Stimulated activated CD4-positive, alpha-beta T cell treated with anti-CD3 and anti-CD28 coated beads, Interleukin-1b, Interleukin-23, amount 100 ng/mL, for 48 hours (primary cell): ENCODE data around the gene CEP350.

Experiments
- DNase-seq: peaks from one replicate; pipeline ENCODE4 v3.0.0-alpha.2; 2020

Gene CEP350

DNA sequence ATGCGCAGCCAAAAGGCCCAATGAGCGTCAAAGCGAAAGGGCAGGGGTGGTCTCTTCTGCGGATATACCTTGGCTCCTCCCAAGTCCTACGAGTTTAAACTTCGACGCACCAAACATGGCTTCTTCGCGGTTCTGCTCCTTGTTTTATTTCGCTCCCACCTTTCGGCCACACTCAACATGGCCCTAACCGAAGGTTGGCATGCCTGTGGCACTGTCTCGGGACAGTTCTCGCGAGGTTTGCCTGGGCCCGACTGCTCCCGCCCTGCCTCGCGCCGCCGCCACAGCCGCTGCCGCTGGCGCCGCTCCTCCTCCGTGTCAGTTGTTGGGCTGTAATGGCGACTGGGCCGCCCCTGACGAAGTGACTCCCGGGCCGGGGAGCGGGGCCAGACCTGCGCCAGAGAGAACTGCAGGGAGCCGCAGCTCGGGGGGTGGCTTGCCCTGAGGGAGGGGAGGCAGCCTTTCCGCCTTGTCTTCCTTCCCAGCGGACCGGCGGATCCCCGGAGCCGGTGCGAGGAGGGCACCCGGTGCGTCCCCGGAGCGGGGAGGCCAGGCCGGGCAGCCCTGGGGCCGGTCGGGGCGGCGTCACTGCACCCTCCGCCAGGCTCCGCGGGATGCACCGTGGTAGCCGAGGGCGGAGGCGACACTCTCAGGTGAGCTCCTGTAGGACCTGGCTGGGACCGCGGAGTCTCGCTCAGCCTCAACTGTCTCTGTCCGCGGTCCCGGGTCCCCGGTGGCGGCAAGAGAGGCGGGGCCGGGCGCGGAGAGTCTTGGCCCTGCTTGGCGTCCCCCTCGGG, at the start of gene CEP350:
Gene CEP350, plus strand, starts transcription at position 318 of the 794 bp plus-strand sequence. CDS start 31,372 bp downstream, outside the sequence.
- peak; percentile 98 for DNase-seq

- no peak for DNase-seq
Measured at GRCh38 chr1:179910934-179911333, 43.7 kb upstream of the CEP350 start.

- no peak for DNase-seq
Measured at GRCh38 chr1:179911812-179912211, 42.8 kb upstream of the CEP350 start.

DNA sequence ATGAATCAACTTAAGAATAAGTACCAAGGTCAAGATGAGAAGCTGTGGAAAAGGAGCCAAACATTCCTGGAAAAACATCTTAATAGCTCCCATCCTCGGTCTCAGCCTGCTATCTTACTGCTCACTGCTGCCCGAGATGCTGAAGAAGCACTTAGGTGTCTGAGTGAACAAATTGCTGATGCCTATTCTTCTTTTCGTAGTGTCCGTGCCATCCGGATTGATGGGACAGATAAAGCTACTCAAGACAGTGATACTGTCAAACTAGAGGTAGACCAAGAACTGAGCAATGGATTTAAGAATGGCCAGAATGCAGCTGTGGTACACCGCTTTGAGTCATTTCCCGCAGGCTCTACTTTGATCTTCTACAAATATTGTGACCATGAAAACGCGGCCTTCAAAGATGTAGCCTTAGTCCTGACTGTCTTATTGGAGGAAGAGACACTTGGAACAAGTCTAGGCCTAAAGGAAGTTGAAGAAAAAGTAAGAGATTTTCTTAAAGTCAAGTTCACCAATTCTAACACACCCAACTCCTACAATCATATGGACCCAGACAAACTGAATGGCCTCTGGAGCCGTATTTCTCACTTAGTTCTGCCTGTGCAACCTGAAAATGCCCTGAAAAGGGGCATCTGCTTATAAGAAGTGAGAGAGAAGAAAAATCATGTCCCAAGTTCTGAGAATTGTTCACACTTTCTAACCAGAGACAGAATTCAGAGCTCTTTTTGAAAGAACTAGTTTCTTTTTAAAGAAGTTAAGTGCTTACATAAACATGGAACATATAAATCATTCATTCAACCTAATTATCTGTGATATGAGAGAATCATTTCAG, 36.8 kb upstream of the CEP350 start:
- DNase-seq, result no peak

GRCh38 chr1:179921472-179921871, 33.1 kb upstream of the CEP350 start:
- no peak for DNase-seq

DNA sequence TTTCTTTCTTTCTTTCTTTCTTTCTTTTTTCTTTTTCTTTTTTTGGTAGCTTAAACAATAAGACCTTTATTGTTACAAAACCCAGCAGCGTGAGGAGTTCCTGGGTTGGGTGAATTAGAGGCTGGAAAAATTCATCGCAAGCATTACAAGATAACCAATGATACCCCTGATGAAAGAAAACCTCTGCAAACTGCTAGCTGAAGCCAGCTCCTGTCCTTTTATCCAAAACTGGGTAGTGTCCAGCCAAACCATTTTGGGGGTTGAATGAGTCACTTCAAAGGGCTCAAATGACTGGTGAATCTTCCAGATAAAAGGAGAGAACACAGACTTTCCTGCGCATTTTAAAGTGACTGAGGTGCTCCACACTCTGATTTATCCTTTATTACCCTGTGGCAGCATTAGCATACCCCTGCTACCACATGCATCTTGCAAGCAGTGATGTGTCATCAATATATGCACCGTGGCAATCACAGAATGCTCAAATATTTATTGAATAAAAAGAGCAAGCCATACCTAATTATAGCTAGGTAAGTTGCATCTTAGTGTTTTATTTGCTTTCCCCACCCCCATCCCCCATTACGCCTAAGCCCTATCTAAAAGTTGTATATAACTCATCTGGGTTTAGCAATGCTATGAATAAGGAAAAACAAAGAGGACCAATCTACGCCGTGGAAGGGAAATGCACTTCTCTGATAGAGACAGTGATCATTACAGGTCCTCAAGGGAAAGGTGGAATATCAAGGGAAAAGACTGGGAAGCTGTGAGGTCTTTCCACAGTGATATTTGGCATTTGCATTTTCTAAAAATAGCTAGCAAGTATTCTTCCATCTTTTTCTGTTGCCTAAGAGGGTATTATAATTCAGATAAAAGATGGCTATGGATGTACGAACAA, 32.4 kb upstream of the CEP350 start:
- DNase-seq, result no peak

DNA sequence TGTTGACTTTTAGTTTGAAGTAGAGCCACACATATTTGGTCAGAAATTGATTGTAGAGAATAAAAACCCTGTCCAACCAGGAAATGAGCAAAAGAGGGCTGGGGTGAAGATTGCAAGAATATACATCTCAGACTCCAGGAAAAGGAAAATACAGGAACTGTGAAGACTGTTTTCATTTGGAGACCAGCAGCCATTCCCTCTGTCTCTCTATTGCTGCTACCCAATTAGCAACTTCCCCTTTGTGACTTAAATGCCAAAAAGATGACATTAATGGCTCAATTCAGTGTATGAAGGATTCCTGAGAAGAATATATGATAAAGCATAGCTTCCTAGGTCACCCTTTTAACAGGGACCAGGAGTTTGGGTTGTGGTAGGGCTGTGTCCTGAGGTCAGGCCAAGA, 31.6 kb upstream of the CEP350 start:
- DNase-seq, result no peak

DNA sequence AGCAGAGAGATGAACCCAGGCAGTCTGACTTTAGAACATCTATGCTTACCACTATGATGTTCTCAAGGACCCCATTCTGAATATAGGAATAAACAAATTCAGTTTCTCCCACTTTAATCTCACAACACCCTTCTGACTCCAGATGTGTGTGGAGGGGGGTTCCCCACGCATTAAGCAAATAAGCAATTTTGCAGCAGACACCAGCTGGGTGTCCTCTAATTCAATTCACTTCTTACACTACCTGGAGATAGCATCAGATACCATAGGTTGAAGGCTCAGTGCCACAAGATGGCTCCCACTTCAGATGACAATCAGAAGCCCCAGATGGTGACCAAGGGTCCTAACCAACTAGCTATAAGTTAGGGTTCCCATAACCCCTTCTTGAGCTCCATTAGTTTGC, 30.3 kb upstream of the CEP350 start:
- DNase-seq, result no peak

DNA sequence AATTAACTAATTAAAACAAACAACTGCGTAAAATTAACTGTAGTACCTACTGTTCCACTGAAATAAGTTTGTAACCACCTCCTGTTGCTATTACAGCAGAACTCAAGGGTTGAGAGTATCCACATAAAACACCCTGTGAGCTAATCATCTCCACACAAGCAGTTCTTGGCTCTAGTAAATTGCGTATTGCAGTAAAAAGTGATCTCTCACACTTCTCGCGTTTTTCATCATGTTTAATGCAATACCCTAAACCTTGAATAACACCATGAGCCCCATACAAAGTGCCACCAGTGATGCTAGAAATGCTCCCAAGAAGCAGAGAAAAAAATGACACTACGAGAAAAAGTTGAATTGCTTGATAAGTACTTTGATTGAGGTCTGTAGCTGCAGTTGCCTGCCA, 29.3 kb upstream of the CEP350 start:
- no peak for DNase-seq

- no peak for DNase-seq
Measured at GRCh38 chr1:179925922-179926849, 28.4 kb upstream of the CEP350 start.

- DNase-seq, result no peak
Measured at GRCh38 chr1:179926850-179927205, 27.8 kb upstream of the CEP350 start.

GRCh38 chr1:179929955-179930798, 24.4 kb upstream of the CEP350 start:
- DNase-seq, result no peak

GRCh38 chr1:179930867-179931266, 23.7 kb upstream of the CEP350 start:
- no peak for DNase-seq

- DNase-seq, result no peak
Measured at GRCh38 chr1:179933219-179933618, 21.4 kb upstream of the CEP350 start.

DNA sequence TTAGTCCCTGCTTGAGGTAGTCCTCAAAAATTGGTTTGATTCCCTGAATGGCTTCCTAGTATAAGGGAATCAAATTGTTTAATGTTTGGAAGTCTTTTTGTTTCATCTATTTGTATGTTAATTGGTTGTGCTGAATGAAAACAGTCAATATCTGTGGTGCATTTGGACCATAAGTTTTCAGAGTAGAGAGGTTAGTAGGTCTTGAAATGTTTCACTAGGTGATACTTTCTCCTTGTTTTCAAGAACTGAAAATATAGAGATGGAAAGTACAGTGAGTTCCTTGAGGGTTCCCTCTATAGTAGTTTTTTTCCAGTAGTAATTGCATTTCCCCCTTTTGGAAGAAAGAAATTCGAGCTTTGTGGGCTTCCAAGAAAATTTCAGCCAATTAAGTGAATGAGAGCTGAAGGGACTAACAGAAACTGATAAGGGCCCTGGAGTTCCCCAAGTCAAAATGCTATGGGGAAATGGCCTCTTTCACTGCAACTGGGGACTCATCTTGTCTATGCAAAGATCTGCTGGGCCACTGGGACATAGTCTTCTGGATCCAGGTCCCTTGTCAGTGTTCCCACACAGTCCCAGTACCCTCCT, 18.6 kb upstream of the CEP350 start:
- no peak for DNase-seq

- DNase-seq, result no peak
Measured at GRCh38 chr1:179937668-179938254, 16.8 kb upstream of the CEP350 start.

GRCh38 chr1:179938752-179939151, 15.9 kb upstream of the CEP350 start:
- DNase-seq, result no peak

DNA sequence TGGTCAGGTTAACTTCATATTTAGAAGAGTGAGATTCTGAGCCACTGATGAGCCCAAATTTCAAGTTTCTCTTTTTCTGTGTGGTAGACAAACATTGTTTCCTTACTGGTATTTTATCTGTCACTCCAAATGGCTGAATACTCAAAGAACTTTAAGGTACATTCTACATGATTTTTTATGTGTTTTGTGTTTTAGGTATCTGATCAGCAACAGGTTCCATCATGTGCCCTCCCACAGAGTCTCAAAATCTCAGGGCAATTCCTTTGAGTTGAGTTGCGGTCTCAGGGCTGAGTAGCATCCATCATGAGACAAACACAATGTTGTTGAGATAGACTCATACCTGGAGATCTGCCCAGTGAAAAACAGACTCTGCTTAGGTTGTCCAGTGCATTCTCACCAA, 14.7 kb upstream of the CEP350 start:
- DNase-seq, result no peak

DNA sequence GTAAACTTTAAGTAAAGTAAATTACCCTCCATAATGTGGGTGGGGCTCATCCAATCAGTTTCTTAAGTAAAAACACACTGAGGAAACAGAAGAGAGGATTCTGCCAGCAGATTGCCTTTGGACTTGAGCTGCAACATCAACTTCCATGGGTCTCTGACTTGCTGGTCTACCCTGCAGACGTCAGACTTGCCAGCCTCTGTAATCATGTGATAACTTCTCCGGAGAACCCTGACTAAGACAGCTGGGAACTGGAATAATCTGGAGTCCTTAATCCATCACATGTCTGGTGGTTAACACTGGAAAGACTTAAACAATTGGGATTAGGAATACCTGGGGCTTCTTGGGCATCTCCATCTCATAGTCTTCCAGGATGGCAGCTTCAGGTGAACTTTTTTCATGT, 13.2 kb upstream of the CEP350 start:
- DNase-seq, result no peak

GRCh38 chr1:179950651-179951050, 4.0 kb upstream of the CEP350 start:
- DNase-seq, result no peak
